NCI-H69 (cell line): ENCODE measurements around the gene SLC28A1.
"Not testable (repeated sequence)": the region's sequence is repeated elsewhere in the genome, so short reads cannot be mapped to it uniquely, and the experiment has no call there.

Experiments used
- DNase-seq: peaks from one replicate; lab custom pipeline; 2025; lab: John Stamatoyannopoulos, UW

The SLC28A1 gene

DNA sequence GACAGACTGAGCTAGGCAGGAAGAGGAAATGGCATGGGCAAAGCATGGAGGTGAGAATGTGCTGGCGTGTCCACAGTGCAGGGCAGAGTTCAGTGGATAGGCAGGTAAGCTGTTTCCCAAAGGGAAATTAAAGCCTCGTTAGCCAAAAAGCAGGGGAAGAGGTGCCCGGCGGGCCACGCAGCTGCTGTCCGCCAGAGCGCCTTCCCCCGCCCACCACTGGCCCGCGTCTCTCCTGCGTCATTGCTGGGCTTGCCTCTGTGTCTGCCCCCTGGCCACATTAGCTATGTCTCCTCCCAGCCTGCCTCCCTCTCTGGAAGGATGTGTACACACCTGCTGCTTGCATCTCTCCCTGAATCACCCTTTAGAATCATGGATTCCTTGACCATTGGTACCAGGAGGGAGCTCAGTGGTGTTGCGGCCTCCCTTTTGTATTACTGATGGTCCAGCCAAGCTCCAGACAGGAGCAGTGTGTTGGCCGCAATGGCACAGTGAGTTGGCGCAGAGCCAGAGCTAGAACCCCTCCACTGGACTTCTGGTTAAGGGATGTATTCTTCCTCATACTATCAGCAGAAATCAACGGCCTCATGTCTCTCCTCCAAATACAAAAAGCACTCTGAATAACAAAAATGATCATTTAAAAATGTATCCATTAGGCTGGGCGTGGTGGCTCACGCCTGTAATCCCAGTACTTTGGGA, 26.6 kb downstream of the SLC28A1 start:
- peak; percentile 82 for DNase-seq

DNA sequence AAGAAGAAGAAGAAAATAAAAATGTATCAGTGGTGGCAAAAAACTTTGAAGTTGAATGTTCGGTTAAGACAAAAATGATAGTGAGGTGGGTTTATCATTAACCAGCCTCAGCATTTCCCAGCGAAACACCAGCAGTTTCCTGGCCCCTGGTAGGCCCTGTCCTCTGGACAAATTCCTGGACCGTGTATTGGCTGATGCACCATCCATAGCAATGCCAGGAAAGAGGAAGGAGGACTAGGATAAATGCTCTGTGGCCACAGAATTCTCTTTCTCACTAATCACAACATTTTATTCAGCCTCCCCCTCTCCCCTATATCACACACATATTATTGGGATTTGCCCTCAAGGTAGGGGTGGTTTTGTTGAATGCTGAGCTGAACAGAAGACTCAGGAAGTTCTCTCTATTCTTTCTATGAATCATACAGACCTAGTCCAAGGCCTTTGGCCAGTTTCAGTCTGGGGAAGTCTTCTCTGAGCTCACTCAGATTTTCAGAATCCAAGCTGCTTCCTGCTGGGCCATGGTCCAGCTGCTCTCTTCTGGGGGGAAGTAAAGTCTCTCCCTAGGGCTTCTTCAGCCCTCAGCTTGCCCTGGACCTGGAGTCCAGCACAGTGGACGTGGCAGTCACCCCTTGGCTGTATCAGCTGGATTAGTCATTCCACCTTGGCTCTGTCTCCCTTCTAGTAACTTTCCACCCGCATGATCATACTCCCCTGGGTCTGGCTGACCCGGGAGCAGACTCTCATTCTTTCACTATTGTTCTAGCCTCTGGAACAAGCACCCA, 27.6 kb downstream of the SLC28A1 start:
- no peak for DNase-seq

- DNase-seq, result no peak
Observed at GRCh38 chr15:84913360-84913723, 28.9 kb downstream of the SLC28A1 start.

DNA sequence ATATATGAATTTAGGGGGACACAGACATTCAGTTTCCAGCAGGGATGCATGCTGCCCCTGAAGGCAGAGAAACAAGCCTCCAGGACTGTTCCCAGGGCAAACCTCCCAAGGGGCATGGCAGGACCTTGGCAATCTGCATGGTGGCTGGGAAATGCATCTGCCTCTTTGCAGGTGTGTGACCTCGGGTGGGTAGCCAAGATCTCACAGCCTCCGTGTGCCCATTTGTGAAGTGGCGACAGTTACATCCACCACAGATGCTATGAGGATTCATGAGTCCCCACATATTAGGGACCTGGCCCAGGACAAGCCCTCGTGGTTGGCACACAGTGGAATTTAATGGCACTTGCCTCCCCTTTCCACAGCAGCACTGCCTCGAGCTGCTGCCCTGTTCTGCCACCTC, 29.9 kb downstream of the SLC28A1 start:
- no peak for DNase-seq

DNA sequence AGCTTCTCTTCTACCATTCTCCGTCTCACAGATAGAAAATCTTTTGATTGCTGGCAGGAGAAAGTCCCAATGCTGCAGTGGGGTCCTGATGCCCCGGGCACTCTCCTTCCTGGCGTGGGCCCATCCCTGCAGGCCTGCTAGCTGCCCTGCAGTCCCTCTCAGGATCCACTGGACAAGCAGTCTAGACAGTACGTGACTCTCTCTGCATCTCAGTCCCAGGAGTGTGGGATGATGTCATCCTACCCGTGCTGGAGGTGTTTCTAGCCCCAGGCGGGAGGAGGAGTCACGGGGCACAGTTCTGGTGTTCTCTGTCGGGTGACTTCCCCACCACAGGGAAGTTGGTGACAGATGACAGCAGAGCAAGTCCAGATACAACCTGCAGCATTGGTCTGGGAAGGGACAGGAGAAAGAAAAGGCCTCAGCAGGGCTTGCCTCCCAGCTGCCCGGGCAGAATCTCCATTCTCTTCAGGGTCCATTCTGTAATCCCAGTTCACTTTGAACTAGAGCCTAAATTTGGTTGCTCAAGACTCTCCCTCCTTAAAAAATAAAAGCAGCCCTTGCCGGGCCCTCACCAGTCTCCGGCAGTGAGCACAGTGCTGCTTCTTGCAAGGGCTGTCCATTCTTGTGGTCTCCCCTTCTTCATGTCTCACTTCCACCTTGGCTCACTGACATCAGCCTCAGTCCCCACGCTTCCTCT, 30.6 kb downstream of the SLC28A1 start:
- peak; percentile 83 for DNase-seq

- DNase-seq, result no peak
Observed at GRCh38 chr15:84915606-84915958, 31.1 kb downstream of the SLC28A1 start.

DNA sequence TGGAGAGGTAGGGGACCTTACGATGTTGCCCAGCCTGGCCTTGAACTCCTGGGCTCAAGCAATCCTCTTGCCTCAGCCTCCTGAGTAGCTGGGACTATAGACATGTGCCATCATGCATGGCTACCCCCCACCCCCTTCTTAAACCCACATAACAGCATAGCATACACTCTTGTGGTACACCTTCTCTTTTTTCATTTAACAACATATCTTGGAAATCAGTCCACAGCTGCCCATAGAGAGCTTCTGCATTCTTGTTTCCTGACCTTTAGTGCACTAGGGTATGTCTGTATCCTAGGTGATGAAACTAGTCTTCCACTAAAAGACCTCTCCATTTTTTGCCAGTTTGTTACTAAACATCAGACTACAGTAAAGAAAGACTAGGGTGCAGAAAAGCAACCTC, 33.0 kb downstream of the SLC28A1 start:
- no peak for DNase-seq

DNA sequence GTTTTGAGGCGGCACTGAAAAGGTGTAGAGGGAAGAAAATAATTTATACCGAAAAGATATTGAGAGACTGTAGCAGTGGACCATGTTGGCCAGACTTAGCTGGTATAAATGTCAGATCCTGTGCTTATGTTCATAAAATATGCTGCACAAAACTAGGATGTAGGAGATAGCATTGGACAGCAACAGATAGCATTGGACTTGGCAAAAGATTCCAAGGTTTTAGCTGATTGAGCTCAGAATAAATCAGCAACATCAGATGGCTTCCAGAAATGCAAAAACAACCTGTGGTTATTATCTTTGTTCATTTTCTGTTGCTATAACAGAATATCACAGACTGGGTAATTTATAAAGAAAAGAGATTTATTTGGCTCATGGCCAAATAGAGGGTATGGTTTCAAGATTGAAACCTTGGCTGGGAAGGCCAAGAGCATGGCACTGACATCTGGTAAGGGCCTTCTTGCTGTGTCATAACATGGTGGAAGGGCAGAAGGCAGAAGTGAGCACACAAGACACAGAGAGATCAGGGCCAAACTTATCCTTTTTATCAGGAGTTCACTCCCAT, 34.7 kb downstream of the SLC28A1 start:
- no peak for DNase-seq

DNA sequence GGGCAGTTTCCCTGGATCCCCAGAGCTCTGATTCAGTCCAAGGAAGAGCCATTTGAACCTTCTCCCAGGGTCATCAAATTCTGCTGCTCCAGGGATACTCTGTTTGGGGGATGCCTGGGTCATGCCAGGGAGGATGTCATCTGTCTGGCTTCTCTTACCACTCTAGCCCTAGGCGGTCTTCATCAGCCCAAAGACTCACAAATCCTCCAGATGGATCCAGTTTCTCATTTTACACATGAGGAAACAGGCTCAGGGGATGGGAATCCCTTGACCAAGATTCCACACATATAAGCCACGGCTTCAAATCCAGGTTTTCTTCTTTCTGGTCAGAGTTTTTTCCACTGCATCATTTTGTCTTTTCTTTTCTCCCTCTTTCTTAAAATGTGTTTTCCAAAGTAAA, 36.7 kb downstream of the SLC28A1 start:
- DNase-seq, result no peak

- DNase-seq, result no peak
Observed at GRCh38 chr15:84922530-84922929, 38.1 kb downstream of the SLC28A1 start.

- no peak for DNase-seq
Observed at GRCh38 chr15:84924077-84924731, 39.7 kb downstream of the SLC28A1 start.

- DNase-seq, result not testable (repeated sequence)
Observed at GRCh38 chr15:84924821-84925569, 40.5 kb downstream of the SLC28A1 start.

- DNase-seq, result no peak
Observed at GRCh38 chr15:84925906-84926305, 41.4 kb downstream of the SLC28A1 start.

DNA sequence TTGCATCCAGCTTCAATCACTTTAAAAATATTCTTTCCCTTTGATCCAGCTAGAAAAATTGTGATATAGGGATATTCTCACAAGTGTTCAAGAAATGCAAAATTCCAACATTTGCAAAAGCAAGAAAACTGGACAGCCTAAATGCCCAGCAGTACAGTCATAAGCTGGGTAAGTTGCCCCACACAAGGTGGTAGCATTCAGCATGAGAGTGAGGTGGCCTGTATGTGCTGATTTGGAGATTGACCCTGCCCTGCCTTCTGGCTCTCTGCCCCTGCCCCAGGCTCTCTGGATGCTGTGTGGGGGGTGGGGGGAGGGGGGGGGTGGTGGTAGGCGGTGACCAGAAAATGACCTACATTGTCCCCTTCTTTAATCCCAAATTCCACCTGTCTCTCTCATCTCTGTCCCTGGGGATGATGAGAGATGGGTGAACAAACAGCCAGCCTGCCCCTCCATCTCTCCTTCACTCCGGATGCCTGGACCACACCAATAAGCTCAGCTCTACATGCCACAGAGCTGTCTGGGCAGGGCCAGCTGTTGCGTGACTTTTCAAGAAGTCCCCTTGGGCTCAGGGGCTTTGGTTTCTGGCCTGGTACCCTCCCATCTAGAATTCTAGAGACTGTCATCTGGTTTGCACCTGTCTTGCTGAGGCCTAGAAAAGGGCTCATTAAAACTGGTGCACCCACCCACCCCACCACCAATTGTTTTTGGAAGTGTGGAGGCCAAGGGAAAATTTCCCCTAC, 42.2 kb downstream of the SLC28A1 start:
- no peak for DNase-seq

DNA sequence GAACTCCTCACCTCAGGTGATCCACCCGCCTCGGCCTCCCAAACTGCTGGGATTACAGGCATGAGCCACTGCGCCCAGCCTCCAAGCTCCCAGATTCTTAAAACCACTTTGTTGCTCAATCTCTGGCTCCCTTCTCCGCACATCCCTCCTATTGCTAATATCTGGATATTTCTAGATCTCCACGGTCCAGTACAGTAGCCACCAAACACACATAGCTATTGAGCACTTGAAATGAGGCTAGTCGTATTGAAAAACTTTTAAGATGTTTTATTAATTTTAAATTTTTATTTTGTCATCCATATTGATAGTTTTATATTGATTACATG, 44.3 kb downstream of the SLC28A1 start:
- DNase-seq, result no peak

DNA sequence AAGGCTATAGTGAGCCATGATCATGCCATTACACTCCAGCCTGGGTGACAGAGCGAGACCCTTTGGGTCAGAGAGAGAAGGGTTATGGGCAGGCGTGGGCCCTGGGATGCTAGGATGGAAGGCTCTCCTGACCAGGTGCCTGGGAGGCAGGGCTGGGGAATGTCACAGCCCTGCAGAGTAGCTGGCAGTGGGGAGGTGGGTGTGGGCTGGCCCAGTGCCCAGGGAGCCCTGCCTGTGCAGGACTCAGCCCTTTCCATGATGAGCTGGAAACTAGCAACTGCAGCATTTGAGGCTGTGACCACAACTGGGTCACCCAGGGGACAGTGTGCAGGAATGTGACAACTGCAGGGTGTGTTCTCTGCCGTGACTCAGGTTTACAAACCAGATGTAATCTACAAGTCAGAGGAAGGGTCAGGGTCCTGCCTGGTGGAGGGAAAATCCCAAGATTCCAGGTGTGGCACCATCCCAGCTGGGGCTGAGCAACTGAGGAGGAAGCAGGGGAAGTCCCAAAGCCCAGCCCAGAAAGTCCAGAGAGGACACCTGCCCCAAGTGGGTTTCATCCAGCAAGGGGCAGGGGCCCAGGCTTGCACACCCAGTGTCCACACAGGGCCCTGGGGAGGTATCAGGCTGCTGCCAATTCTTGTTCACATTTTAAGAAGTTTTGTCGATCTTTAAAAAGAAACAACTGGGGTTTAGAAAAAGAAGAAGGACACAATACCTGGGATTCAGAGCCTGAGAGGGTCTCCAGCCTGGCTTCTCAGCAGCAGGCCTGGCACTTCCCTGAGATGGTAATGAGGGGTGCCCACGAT, 45.5 kb downstream of the SLC28A1 start:
- DNase-seq, result peak; percentile 8

GRCh38 chr15:84934942-84935729, 50.7 kb downstream of the SLC28A1 start:
- peak; percentile 3 for DNase-seq

- peak; percentile 39 for DNase-seq
Observed at GRCh38 chr15:84937144-84937543, 52.7 kb downstream of the SLC28A1 start.

DNA sequence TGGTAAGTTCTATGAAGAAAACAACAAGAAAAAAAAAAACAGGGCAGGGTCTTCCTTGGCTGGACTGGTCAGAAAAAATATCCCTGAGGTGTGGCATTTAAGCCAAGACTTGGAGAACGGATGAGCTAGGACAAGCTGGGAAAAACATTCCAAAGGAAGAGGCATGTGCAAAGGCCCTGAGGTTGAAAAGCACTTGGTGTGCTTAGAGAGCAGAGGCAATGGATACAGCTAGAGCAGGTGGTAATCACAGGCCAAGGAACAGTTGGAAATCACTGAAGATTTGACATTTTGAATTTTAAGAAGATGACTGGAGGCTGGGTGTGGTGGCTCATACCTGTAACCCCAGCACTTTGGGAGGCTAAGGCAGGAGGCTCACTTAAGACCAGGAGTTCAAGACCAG, 54.3 kb downstream of the SLC28A1 start:
- DNase-seq, result no peak
